GM23338 (cell line): ENCODE results near the gene TCN2. TPM values are rescaled to one million over a fixed set of nuclear protein-coding genes. Genes with fewer than 3 reads are reported as not detected.

Experiments used
- ATAC-seq: fragments of 200-7000 bp; cut with Tn5 transposase; 3 replicates; pipeline ENCODE4 v1.9.1; 2020
- DNase-seq: peaks from one replicate; pipeline ENCODE4 v3.0.0-alpha.2; 2015; ENCODE audit warnings: low spot score
- H2AFZ ChIP-seq: fragments of 200-600 bp; sonication (generic); 2 replicates; pipeline ENCODE4 v1.8.0; 2016; ENCODE audit warnings: antibody characterized with exemption, mild to moderate bottlenecking, moderate library complexity
- H3F3A ChIP-seq: fragments of 200-600 bp; sonication (generic); replicated peaks from 2 replicates; pipeline ENCODE4 v1.8.0; 2017; ENCODE audit warnings: antibody characterized with exemption, mixed run types, low read depth
- H3K27ac ChIP-seq: fragments of 200-600 bp; sonication (generic); 2 replicates; pipeline ENCODE4 v1.6.1; 2016; ENCODE audit warnings: low read depth
- H3K27me3 ChIP-seq: fragments of 200-600 bp; sonication (generic); 2 replicates; pipeline ENCODE4 v1.8.0; 2016; ENCODE audit warnings: mild to moderate bottlenecking, mixed run types, moderate library complexity; ENCODE audit not compliant: insufficient read depth
- H3K36me3 ChIP-seq: fragments of 200-600 bp; sonication (generic); 2 replicates; pipeline ENCODE4 v1.8.0; 2016; ENCODE audit warnings: mild to moderate bottlenecking; ENCODE audit not compliant: insufficient read depth
- H3K4me1 ChIP-seq: fragments of 200-600 bp; sonication (generic); 2 replicates; pipeline ENCODE4 v1.8.0; 2016; ENCODE audit warnings: mild to moderate bottlenecking, moderate library complexity; ENCODE audit not compliant: insufficient read depth
- H3K4me2 ChIP-seq: fragments of 200-600 bp; sonication (generic); 2 replicates; pipeline ENCODE4 v1.7.1; 2017; ENCODE audit warnings: mixed run types
- H3K4me3 ChIP-seq: fragments of 200-600 bp; sonication (generic); 2 replicates; pipeline ENCODE4 v1.6.1; 2016; ENCODE audit warnings: mixed run types
- H3K79me2 ChIP-seq: fragments of 200-600 bp; sonication (generic); replicated peaks from 2 replicates; pipeline ENCODE4 v1.8.0; 2017; ENCODE audit warnings: mild to moderate bottlenecking; ENCODE audit not compliant: insufficient read depth
- H3K9me2 ChIP-seq: fragments of 200-600 bp; sonication (generic); 2 replicates; pipeline ENCODE4 v1.8.0; 2017; ENCODE audit not compliant: insufficient read depth
- H4K20me1 ChIP-seq: fragments of 200-600 bp; sonication (generic); replicated peaks from 2 replicates; pipeline ENCODE4 v1.8.0; 2017; ENCODE audit warnings: mild to moderate bottlenecking; ENCODE audit not compliant: insufficient read depth
- H3K27ac Mint-ChIP-seq: 2 replicates; pipeline ENCODE4 v1.8.0; 2020; ENCODE audit warnings: inconsistent platforms, mild to moderate bottlenecking, moderate library complexity, mixed read lengths
- H3K27me3 Mint-ChIP-seq: 3 replicates; pipeline ENCODE4 v1.8.0; 2022; ENCODE audit warnings: low read depth, mild to moderate bottlenecking, moderate library complexity, mixed read lengths, inconsistent platforms; ENCODE audit not compliant: insufficient read depth, poor library complexity
- H3K36me3 Mint-ChIP-seq: 3 replicates; pipeline ENCODE4 v1.8.0; 2021; ENCODE audit warnings: low read depth, mild to moderate bottlenecking, inconsistent platforms, moderate library complexity, mixed read lengths
- H3K4me1 Mint-ChIP-seq: 3 replicates; pipeline ENCODE4 v1.8.0; 2020; ENCODE audit warnings: mild to moderate bottlenecking, inconsistent platforms, mixed read lengths
- H3K4me3 Mint-ChIP-seq: 3 replicates; pipeline ENCODE4 v1.8.0; 2021; ENCODE audit warnings: moderate library complexity, mild to moderate bottlenecking, inconsistent platforms, mixed read lengths
- H3K9me3 Mint-ChIP-seq: 3 replicates; pipeline ENCODE4 v1.8.0; 2020; ENCODE audit warnings: moderate library complexity, mild to moderate bottlenecking, inconsistent platforms, mixed read lengths
- CREB1 ChIP-seq: fragments of 250-450 bp; sonication (Bioruptor Pico); IDR thresholded peaks from 2 replicates; pipeline ENCODE4 v1.5.0; 2020; ENCODE audit warnings: low read depth, mild to moderate bottlenecking, moderate library complexity
- ETS1 ChIP-seq: IDR thresholded peaks from 2 replicates; pipeline ENCODE4 v1.6.1; 2016; ENCODE audit warnings: antibody characterized with exemption
- JUNB ChIP-seq: IDR thresholded peaks from one replicate; pipeline ENCODE4 v1.6.1; 2016; ENCODE audit warnings: antibody characterized with exemption; ENCODE audit not compliant: unreplicated experiment
- NANOG ChIP-seq: IDR thresholded peaks from 2 replicates; pipeline ENCODE4 v1.6.1; 2016; ENCODE audit warnings: antibody characterized with exemption, borderline replicate concordance
- ZNF114 ChIP-seq: fragments of 250-450 bp; sonication (Bioruptor Pico); IDR thresholded peaks from 2 replicates; pipeline ENCODE4 v1.5.0; 2020; ENCODE audit warnings: mild to moderate bottlenecking, moderate library complexity
- ZNF331 ChIP-seq: fragments of 250-450 bp; sonication (Bioruptor Pico); IDR thresholded peaks from 2 replicates; pipeline ENCODE4 v1.5.0; 2020; ENCODE audit warnings: low read depth, mild to moderate bottlenecking, moderate library complexity
- ZNF462 ChIP-seq: fragments of 250-450 bp; sonication (Bioruptor Pico); IDR thresholded peaks from 2 replicates; pipeline ENCODE4 v1.5.0; 2020; ENCODE audit warnings: mild to moderate bottlenecking, moderate library complexity
- polyA plus RNA-seq: library from polyadenylated mRNA; unstranded; fragments of >200 nt; fragmentation: Nextera tagmentation; extraction: Ambion mirVana; gene quantifications from 2 replicates; pipeline ENCODE4 v1.2.1, GENCODE V29; 2016
- total RNA-seq: library from RNA; depleted of rRNA; stranded (reverse); fragments of >200 nt; shearing (Covaris generic); gene quantifications from 2 replicates; pipeline ENCODE4 v1.2.3, GENCODE V29; 2014
- TF ChIP-seq, protein P1 (sequence below): IDR thresholded peaks from one replicate; pipeline ENCODE4 v1.6.1; 2018; ENCODE audit warnings: antibody characterized with exemption; ENCODE audit not compliant: unreplicated experiment

Gene TCN2
- total and polyA plus RNA-seq, 2 experiments from 2014 or later, result 12.9 to 38.1 TPM

- no peak overlapping the region for H3K4me2 ChIP-seq
- H3K36me3 ChIP-seq, result no peaks in the 10 kb centered on the region
- H3K27ac ChIP-seq, result no peak overlapping the region
- no peaks in the 10 kb centered on the region for H3K79me2 ChIP-seq
- DNase-seq, result no peak
- no peaks in the 10 kb centered on the region for H3K9me2 ChIP-seq
- H4K20me1 ChIP-seq, result no peaks in the 10 kb centered on the region; the same call in 1 of the 2 replicates
- peaks cover 9% of the 10 kb centered on the region; the same call in 1 of the 2 replicates for H3K4me1 ChIP-seq
- H3K27me3 ChIP-seq, result no peaks in the 10 kb centered on the region
- no peak for TF ChIP-seq NANOG
- no peak for TF ChIP-seq ZNF114 (CRISPR knock-in tag)
- TF ChIP-seq JUNB, result no peak
- TF ChIP-seq CREB1 (CRISPR knock-in tag), result no peak
- TF ChIP-seq ZNF462 (CRISPR knock-in tag), result no peak
- TF ChIP-seq ETS1, result no peak
- TF ChIP-seq ZNF331 (CRISPR knock-in tag), result no peak
- TF ChIP-seq, protein P1, sequence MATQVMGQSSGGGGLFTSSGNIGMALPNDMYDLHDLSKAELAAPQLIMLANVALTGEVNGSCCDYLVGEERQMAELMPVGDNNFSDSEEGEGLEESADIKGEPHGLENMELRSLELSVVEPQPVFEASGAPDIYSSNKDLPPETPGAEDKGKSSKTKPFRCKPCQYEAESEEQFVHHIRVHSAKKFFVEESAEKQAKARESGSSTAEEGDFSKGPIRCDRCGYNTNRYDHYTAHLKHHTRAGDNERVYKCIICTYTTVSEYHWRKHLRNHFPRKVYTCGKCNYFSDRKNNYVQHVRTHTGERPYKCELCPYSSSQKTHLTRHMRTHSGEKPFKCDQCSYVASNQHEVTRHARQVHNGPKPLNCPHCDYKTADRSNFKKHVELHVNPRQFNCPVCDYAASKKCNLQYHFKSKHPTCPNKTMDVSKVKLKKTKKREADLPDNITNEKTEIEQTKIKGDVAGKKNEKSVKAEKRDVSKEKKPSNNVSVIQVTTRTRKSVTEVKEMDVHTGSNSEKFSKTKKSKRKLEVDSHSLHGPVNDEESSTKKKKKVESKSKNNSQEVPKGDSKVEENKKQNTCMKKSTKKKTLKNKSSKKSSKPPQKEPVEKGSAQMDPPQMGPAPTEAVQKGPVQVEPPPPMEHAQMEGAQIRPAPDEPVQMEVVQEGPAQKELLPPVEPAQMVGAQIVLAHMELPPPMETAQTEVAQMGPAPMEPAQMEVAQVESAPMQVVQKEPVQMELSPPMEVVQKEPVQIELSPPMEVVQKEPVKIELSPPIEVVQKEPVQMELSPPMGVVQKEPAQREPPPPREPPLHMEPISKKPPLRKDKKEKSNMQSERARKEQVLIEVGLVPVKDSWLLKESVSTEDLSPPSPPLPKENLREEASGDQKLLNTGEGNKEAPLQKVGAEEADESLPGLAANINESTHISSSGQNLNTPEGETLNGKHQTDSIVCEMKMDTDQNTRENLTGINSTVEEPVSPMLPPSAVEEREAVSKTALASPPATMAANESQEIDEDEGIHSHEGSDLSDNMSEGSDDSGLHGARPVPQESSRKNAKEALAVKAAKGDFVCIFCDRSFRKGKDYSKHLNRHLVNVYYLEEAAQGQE, result no peak
- ATAC-seq, result no peak
- Mint-ChIP-seq H3K4me1 (peaks cover 27% of the 10 kb centered on the region), H3K27me3 (peaks cover 13% of the 10 kb centered on the region), H3K9me3 (no peaks in the 10 kb centered on the region), H3K4me3 (no peak overlapping the region), H3K36me3 (peaks cover 16% of the 10 kb centered on the region; the same call in 2 of the 3 replicates), H3K27ac (no peak overlapping the region)
- H3F3A ChIP-seq, result peaks cover 9% of the 10 kb centered on the region
- no peak overlapping the region for H3K4me3 ChIP-seq
- no peak overlapping the region for H2AFZ ChIP-seq
Measured at GRCh38 chr22:30572210-30572609, 34.8 kb upstream of the TCN2 start.
